K562 (cell line): ENCODE measurements around the gene CHSY1. TPM values are rescaled to one million over a fixed set of nuclear protein-coding genes. Genes with fewer than 3 reads are reported as not detected.

Source experiments
- ATAC-seq: fragments of 200-7000 bp; cut with Tn5 transposase; 3 replicates; pipeline ENCODE4 v1.9.1; 2020; ENCODE audit warnings: moderate library complexity
- BruUV-seq: library from RNA; stranded (reverse); fragments of 400-500 nt; replicated peaks from 2 replicates; lab custom pipeline; 2021; lab: Mats Ljungman, UMichigan
- CTCF ChIA-PET: fragments of 300-600 bp; formaldehyde crosslinking; extraction: SDS; loops from one replicate; lab custom pipeline; 2021; ENCODE audit warnings: low intra/inter-chr PET ratio; lab: Yijun Ruan, JAX
- POLR2A ChIA-PET: fragments of 300-600, 350-650 bp; sonication (Branson Sonifier 250); formaldehyde crosslinking; extraction: SDS; loops from one replicate; lab custom pipeline; 2021; ENCODE audit warnings: antibody characterized with exemption, inconsistent platforms; lab: Yijun Ruan, JAX
- DNase-seq, 4 experiments: peaks; one replicate each; pipeline versions ENCODE4 v3.0.0 to v3.0.0-alpha.2; 2011 to 2018; ENCODE audit warnings: low spot score in 3 of 4, mixed read lengths in 3 of 4; ENCODE audit errors: extremely low read depth in 1 of 4
- FAIRE-seq: peaks from 2 replicates; lab custom pipeline; 2011; peaks lifted over from hg19 to GRCh38; lab: Jason Lieb, UNC
- H2AFZ ChIP-seq: 2 replicates; pipeline ENCODE4 v1.6.0; 2011; ENCODE audit warnings: low read depth, low read length, control low read depth, inconsistent platforms
- H3K27ac ChIP-seq: fragments of 200-600 bp; 3 replicates; pipeline ENCODE4 v1.8.0; 2011; ENCODE audit warnings: low read depth, mild to moderate bottlenecking, control low read depth, inconsistent platforms, low read length, moderate library complexity, mixed read lengths; ENCODE audit errors: extremely low read depth
- H3K27me3 ChIP-seq, 2 experiments: fragments of 300-600 bp in 1 of 2; 2 replicates in 1 of 2; 3 replicates in 1 of 2; pipeline versions ENCODE4 v1.6.0 to v1.8.0; 2011; ENCODE audit warnings: inconsistent platforms in 2 of 2, low read length in 2 of 2, mild to moderate bottlenecking in 1 of 2, mixed read lengths in 1 of 2, moderate library complexity in 1 of 2; ENCODE audit not compliant: control insufficient read depth in 2 of 2, insufficient read depth in 2 of 2
- H3K36me3 ChIP-seq: fragments of 300-600 bp; 3 replicates; pipeline ENCODE4 v1.8.0; 2011; ENCODE audit warnings: mild to moderate bottlenecking, low read length, inconsistent platforms; ENCODE audit not compliant: control insufficient read depth, insufficient read depth
- H3K4me1 ChIP-seq, 2 experiments: fragments of 200-600 bp in 1 of 2; replicated peaks in 1 of 2; 2 replicates in 1 of 2; 3 replicates in 1 of 2; pipeline versions ENCODE4 v1.5.1 to v1.8.0; 2011; ENCODE audit warnings: inconsistent platforms in 2 of 2, low read length in 2 of 2, mild to moderate bottlenecking in 1 of 2, mixed read lengths in 1 of 2, moderate library complexity in 1 of 2; ENCODE audit not compliant: control insufficient read depth in 2 of 2, insufficient read depth in 2 of 2
- H3K4me2 ChIP-seq: 2 replicates; pipeline ENCODE4 v1.6.1; 2011; ENCODE audit warnings: low read length, control low read depth, inconsistent platforms, mixed read lengths; ENCODE audit not compliant: insufficient read depth
- H3K4me3 ChIP-seq: fragments of 200-600 bp; sonication (generic), shearing (Covaris generic); 2 replicates; pipeline ENCODE4 v1.5.1; 2016; ENCODE audit warnings: control low read depth, inconsistent platforms
- H3K79me2 ChIP-seq: fragments of 200-600 bp; 3 replicates; pipeline ENCODE4 v1.8.0; 2011; ENCODE audit warnings: low read length, inconsistent platforms; ENCODE audit not compliant: control insufficient read depth, insufficient read depth
- H3K9ac ChIP-seq, 2 experiments: 2 replicates each; pipeline versions ENCODE4 v1.6.0 to v1.6.1; 2011; ENCODE audit warnings: low read depth in 2 of 2, low read length in 2 of 2, control low read depth in 1 of 2, inconsistent platforms in 1 of 2, mild to moderate bottlenecking in 1 of 2, mixed read lengths in 1 of 2; ENCODE audit not compliant: insufficient read depth in 1 of 2
- H3K9me1 ChIP-seq: one replicate; pipeline ENCODE4 v1.6.0; 2011; ENCODE audit warnings: inconsistent platforms, mild to moderate bottlenecking, low read length, moderate library complexity; ENCODE audit not compliant: control insufficient read depth, insufficient read depth
- H3K9me3 ChIP-seq: replicated peaks from 2 replicates; pipeline ENCODE4 v1.5.1; 2011; ENCODE audit warnings: low read depth, low read length, inconsistent platforms; ENCODE audit not compliant: control insufficient read depth, insufficient read depth
- H4K20me1 ChIP-seq: replicated peaks from 2 replicates; pipeline ENCODE4 v1.6.1; 2011; ENCODE audit warnings: low read length, inconsistent platforms, mixed read lengths; ENCODE audit not compliant: control insufficient read depth, insufficient read depth
- FOXJ2 ChIP-seq: fragments of 200-800 bp; sonication (Bioruptor generic); IDR thresholded peaks from 2 replicates; pipeline ENCODE4 v1.6.1; 2016; ENCODE audit warnings: missing genetic modification characterization, missing compliant biosample characterization
- whole genome bisulfite sequencing: fragments of 100-300 bp; shearing (Covaris generic); methylation state at CpG from one replicate; pipeline ENCODE4 v1.1.6; 2016; ENCODE audit warnings: low coverage, mixed read lengths; ENCODE audit not compliant: insufficient coverage; ENCODE audit errors: missing lambda C conversion rate; 5-methylcytosine and 5-hydroxymethylcytosine counted together
- in situ Hi-C: fragments of 300-500 bp; cut with MboI; formaldehyde crosslinking; loops from 4 replicates; pipeline ENCODE4 v1.15.0; 2018; ENCODE audit warnings: inconsistent platforms, mixed read lengths
- intact Hi-C: fragments of 100-400 bp; cut with micrococcal nuclease; formaldehyde crosslinking; loops from 2 replicates; pipeline ENCODE4 v1.14.2; 2022
- polyA plus RNA-seq, 8 experiments: library from polyadenylated mRNA; depleted of rRNA in 4 of 8; stranded (reverse) in 5 of 8; unstranded in 3 of 8; fragments of >200 nt; fragmentation: Nextera tagmentation in 2 of 8; fragmentation: Illumina TruSeq in 1 of 8; extraction: Ambion mirVana in 2 of 8; extraction: Trizol in 1 of 8; gene quantifications; 2 replicates each; pipeline versions ENCODE4 v1.2.1 to v1.2.3, GENCODE V29; 2011 to 2014; ENCODE audit warnings: inconsistent platforms in 1 of 8, missing spikeins in 1 of 8
- total RNA-seq, 7 experiments: library from RNA; depleted of rRNA in 6 of 7; stranded (reverse); fragments of >200 nt in 6 of 7; fragmentation: Illumina TruSeq in 2 of 7; extraction: Trizol in 2 of 7; gene quantifications; 2 replicates each; pipeline versions ENCODE4 v1.2.1 to v1.2.3, GENCODE V29; 2011 to 2021; ENCODE audit warnings: low replicate concordance in 1 of 7
- TF ChIP-seq, protein P1 (sequence below): IDR thresholded peaks from 2 replicates; pipeline ENCODE4 v1.6.1; 2014; ENCODE audit warnings: antibody characterized with exemption
- TF ChIP-seq, protein P2 (sequence below), 2 experiments: IDR thresholded peaks; 2 replicates each; pipeline ENCODE4 v1.6.1; 2011; ENCODE audit warnings: borderline replicate concordance in 1 of 2, control low read depth in 1 of 2, low read depth in 1 of 2, low read length in 1 of 2, mild to moderate bottlenecking in 1 of 2, mixed read lengths in 1 of 2, moderate library complexity in 1 of 2; ENCODE audit not compliant: insufficient read depth in 1 of 2, insufficient read length in 1 of 2, poor library complexity in 1 of 2, severe bottlenecking in 1 of 2; ENCODE audit errors: extremely low read depth in 1 of 2

CHSY1 gene
- total and polyA plus RNA-seq, 9 of the 15 experiments (the other 6 are each of a cell fraction or from before 2014, with no cell fraction given), result 7.0 to 16.4 (median 13.4) TPM

DNA sequence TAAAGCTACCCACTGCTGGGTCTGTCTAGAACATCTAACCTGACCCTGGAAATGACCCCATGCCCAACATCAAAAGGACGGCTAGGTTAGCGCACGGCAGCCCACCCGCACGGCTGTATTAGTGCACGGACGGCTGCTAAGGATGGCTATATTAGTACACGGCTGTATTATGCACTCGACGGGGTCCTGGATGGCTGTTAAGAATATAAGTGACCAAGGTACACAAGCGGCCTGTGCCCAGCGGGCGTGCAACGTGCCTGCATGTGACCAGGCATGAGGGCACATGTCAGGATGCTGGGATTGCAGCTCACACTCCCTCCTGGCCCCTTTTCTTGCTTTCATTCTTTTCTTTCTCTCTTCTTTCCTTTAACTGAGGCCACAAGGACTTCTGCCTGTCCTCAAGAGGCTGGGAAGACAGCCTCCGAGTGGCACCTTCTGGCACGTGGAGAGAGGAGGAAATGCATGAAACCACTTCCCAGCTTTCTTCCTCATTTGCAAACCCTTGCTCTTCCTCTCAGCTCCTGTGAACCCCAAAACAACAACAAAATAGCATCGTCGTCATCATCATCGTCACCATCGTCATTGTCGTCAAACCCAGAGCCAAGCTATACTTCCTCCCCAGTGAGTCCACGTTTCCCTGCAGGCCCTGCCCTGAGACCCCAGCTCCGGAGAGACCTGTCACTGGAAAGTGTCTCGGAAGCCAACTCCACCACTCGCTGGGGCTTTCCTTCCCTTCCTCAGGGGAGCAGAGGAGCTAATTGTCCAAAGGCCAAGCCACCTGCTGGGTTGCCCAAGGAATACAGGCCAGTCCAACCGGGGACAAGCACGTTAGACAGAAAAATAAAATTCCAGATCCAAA, 101.8 kb downstream of the CHSY1 start:
- ATAC-seq (no peak), FAIRE-seq (no peak), DNase-seq (no peak)
- in situ Hi-C loops, result no loop called here
- Histone ChIP-seq H3K9me3 (no peaks in the 10 kb centered on the region), H3K9me1 (no peaks in the 10 kb centered on the region), H3K4me3 (no peak overlapping the region), H3K4me2 (no peak overlapping the region), H3K27me3 (no peaks in the 10 kb centered on the region), H4K20me1 (no peaks in the 10 kb centered on the region), H3K36me3 (no peaks in the 10 kb centered on the region), H3K79me2 (no peaks in the 10 kb centered on the region), H3K4me1 (peaks cover 22 to 26% of the 10 kb centered on the region in 2 experiments), H2AFZ (no peak overlapping the region), H3K9ac (peak overlapping the region in 1 of 2 experiments; percentile 19; a peak in 1 of 4 replicates), H3K27ac (no peak overlapping the region)
- 63% methylated on average over 25 of the region's 27 CpGs for WGBS
- POLR2A ChIA-PET, result interaction anchor here (1.0 kb wide), 1 partner anchor 43 kb away, joined by 3 read pairs; no protein-coding TSS in a partner anchor
- no TSS peak for BruUV-seq
- intact Hi-C loops, result loop anchor here (5.0 kb wide), 1 partner anchor 63 kb away; no protein-coding TSS in a partner anchor
- TF ChIP-seq FOXJ2 (tag), result no peak
- TF ChIP-seq, protein P1, sequence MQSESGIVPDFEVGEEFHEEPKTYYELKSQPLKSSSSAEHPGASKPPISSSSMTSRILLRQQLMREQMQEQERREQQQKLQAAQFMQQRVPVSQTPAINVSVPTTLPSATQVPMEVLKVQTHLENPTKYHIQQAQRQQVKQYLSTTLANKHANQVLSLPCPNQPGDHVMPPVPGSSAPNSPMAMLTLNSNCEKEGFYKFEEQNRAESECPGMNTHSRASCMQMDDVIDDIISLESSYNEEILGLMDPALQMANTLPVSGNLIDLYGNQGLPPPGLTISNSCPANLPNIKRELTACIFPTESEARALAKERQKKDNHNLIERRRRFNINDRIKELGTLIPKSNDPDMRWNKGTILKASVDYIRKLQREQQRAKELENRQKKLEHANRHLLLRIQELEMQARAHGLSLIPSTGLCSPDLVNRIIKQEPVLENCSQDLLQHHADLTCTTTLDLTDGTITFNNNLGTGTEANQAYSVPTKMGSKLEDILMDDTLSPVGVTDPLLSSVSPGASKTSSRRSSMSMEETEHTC, result no peak
- TF ChIP-seq, protein P2, sequence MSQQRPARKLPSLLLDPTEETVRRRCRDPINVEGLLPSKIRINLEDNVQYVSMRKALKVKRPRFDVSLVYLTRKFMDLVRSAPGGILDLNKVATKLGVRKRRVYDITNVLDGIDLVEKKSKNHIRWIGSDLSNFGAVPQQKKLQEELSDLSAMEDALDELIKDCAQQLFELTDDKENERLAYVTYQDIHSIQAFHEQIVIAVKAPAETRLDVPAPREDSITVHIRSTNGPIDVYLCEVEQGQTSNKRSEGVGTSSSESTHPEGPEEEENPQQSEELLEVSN (IDR thresholded peaks at IDR 0.05; ENCODE audit: borderline replicate concordance in 1 of 2, extremely low read depth in 1 of 2, insufficient read depth in 1 of 2, insufficient read length in 1 of 2, low read depth in 1 of 2, low read length in 1 of 2, poor library complexity in 1 of 2, severe bottlenecking in 1 of 2), result peak in 1 of 2 experiments; percentile 23
- CTCF ChIA-PET, result no interaction called here
